PC-9 (cell line): ENCODE data around the gene SDHC. TPM values are rescaled to one million over a fixed set of nuclear protein-coding genes. Genes with fewer than 3 reads are reported as not detected.
"Not testable (repeated sequence)": the region's sequence is repeated elsewhere in the genome, so short reads cannot be mapped to it uniquely, and the experiment has no call there.

Experiments used
- BruUV-seq: library from RNA; stranded (reverse); fragments of 400-500 nt; replicated peaks from 2 replicates; lab custom pipeline; 2021; lab: Mats Ljungman, UMichigan
- CTCF ChIA-PET: fragments of 300-600 bp; sonication (Branson Sonifier 250); formaldehyde crosslinking; loops from one replicate; lab custom pipeline; 2022; ENCODE audit warnings: antibody characterized with exemption; lab: Charles Lee
- POLR2A ChIA-PET: fragments of 300-600 bp; sonication (Branson Sonifier 250); formaldehyde crosslinking; loops from one replicate; lab custom pipeline; 2022; ENCODE audit warnings: antibody characterized with exemption; ENCODE audit not compliant: unreplicated experiment; lab: Charles Lee
- DNase-seq, 2 experiments: peaks; one replicate each; pipeline versions ENCODE4 v3.0.0 to v3.0.0-alpha.2; 2015 to 2022; ENCODE audit warnings: mixed read lengths in 1 of 2
- H2AFZ ChIP-seq: fragments of 200-600 bp; sonication (generic); 2 replicates; pipeline ENCODE4 v1.8.1; 2017; ENCODE audit warnings: antibody characterized with exemption
- H3F3A ChIP-seq: fragments of 200-600 bp; sonication (generic); 2 replicates; pipeline ENCODE4 v1.8.1; 2017; ENCODE audit warnings: antibody characterized with exemption, mild to moderate bottlenecking, low read depth; ENCODE audit not compliant: insufficient read depth
- H3K27ac ChIP-seq: fragments of 200-600 bp; sonication (generic); 2 replicates; pipeline ENCODE4 v1.6.1; 2016; ENCODE audit warnings: mixed run types
- H3K27me3 ChIP-seq: fragments of 200-600 bp; sonication (generic); 2 replicates; pipeline ENCODE4 v1.6.1; 2016; ENCODE audit warnings: low read depth, mixed run types; ENCODE audit not compliant: insufficient read depth
- H3K36me3 ChIP-seq: fragments of 200-600 bp; sonication (generic); 2 replicates; pipeline ENCODE4 v1.6.1; 2016; ENCODE audit warnings: low read depth, mixed run types
- H3K4me1 ChIP-seq: fragments of 200-600 bp; sonication (generic); replicated peaks from 2 replicates; pipeline ENCODE4 v1.6.1; 2016; ENCODE audit warnings: mixed run types; ENCODE audit not compliant: insufficient read depth
- H3K4me2 ChIP-seq: fragments of 200-600 bp; sonication (generic); 2 replicates; pipeline ENCODE4 v1.6.1; 2017; ENCODE audit warnings: mixed run types
- H3K4me3 ChIP-seq: fragments of 200-600 bp; sonication (generic); 2 replicates; pipeline ENCODE4 v1.6.1; 2016; ENCODE audit warnings: mixed run types
- H3K79me2 ChIP-seq: fragments of 200-600 bp; sonication (generic); 2 replicates; pipeline ENCODE4 v1.6.1; 2017; ENCODE audit warnings: low read depth, mixed run types
- H3K9me2 ChIP-seq: fragments of 200-600 bp; sonication (generic); 2 replicates; pipeline ENCODE4 v1.8.1; 2017; ENCODE audit warnings: mild to moderate bottlenecking; ENCODE audit not compliant: insufficient read depth
- H3K9me3 ChIP-seq: fragments of 200-600 bp; sonication (generic); 2 replicates; pipeline ENCODE4 v1.8.1; 2016; ENCODE audit warnings: low read depth; ENCODE audit not compliant: insufficient read depth
- H4K20me1 ChIP-seq: fragments of 200-600 bp; sonication (generic); 2 replicates; pipeline ENCODE4 v1.8.1; 2017; ENCODE audit not compliant: insufficient read depth
- CTCF ChIP-seq: fragments of 200-600 bp; sonication (generic); conservative IDR thresholded peaks from 2 replicates; pipeline ENCODE4 v1.6.1; 2017; ENCODE audit warnings: mixed run types, antibody characterized with exemption, mild to moderate bottlenecking, moderate library complexity
- EZH2 ChIP-seq: fragments of 200-600 bp; sonication (generic); IDR thresholded peaks from 2 replicates; pipeline ENCODE4 v1.8.0; 2017; ENCODE audit warnings: antibody characterized with exemption, low read depth
- intact Hi-C: fragments of 100-400 bp; cut with micrococcal nuclease; formaldehyde crosslinking; loops from one replicate; pipeline ENCODE4 v1.10.0; 2022; ENCODE audit not compliant: unreplicated experiment
- total RNA-seq: library from RNA; stranded (reverse); gene quantifications from 2 replicates; pipeline ENCODE4 v1.2.3, GENCODE V29; 2021

The SDHC gene
- total RNA-seq, 1 experiment from 2014 or later = 215 TPM

- no peaks in the 10 kb centered on the region for H3K9me3 ChIP-seq
- no peak overlapping the region for H2AFZ ChIP-seq
- no TSS peak for BruUV-seq
- TF ChIP-seq CTCF (no peak), EZH2 (no peak)
- H3K36me3 ChIP-seq = no peaks in the 10 kb centered on the region
- H3K27me3 ChIP-seq = no peaks in the 10 kb centered on the region
- H3K4me3 ChIP-seq = no peak overlapping the region
- H3F3A ChIP-seq = no peaks in the 10 kb centered on the region; the same call in 1 of the 2 replicates
- H4K20me1 ChIP-seq = no peaks in the 10 kb centered on the region; the same call in 1 of the 2 replicates
- H3K9me2 ChIP-seq = no peaks in the 10 kb centered on the region
- no peak overlapping the region for H3K4me2 ChIP-seq
- H3K4me1 ChIP-seq = peaks cover 20% of the 10 kb centered on the region
- intact Hi-C loops = loop anchor here (5.0 kb wide), 1 partner anchor 56 kb away; the partner anchor contains the start of gene CFAP126
- no peak for DNase-seq
- H3K79me2 ChIP-seq = peaks cover 19% of the 10 kb centered on the region
- H3K27ac ChIP-seq = no peak overlapping the region
- ChIA-PET CTCF (no interaction called here), POLR2A (no interaction called here)
Observed at GRCh38 chr1:161311595-161312181, 2.5 kb upstream of the SDHC start.

- Histone ChIP-seq H3K4me1 (peaks cover 11% of the 10 kb centered on the region), H3K27ac (peak overlapping the region; percentile 58), H3K9me3 (no peaks in the 10 kb centered on the region), H3K9me2 (no peaks in the 10 kb centered on the region), H3K4me3 (peak overlapping the region; percentile 74), H3F3A (no peaks in the 10 kb centered on the region), H3K36me3 (no peaks in the 10 kb centered on the region), H3K79me2 (peaks cover 19% of the 10 kb centered on the region), H4K20me1 (peaks cover 4% of the 10 kb centered on the region; the same call in 1 of the 2 replicates), H2AFZ (peak overlapping the region; percentile 99), H3K4me2 (peak overlapping the region; percentile 98), H3K27me3 (no peaks in the 10 kb centered on the region)
- no peak for TF ChIP-seq EZH2
- no peak for TF ChIP-seq CTCF
- DNase-seq = no peak
- BruUV-seq = TSS peak; percentile 96
- ChIA-PET CTCF (interaction anchor here (1.3 kb wide), 1 partner anchor 88 kb away, joined by 7 read pairs; the partner anchor contains the start of gene TOMM40L), POLR2A (interaction anchor here (0.5 to 0.6 kb wide), 4 partner anchors 111 to 429 kb away, joined by 3 to 6 read pairs (median 4); partner anchors contain the start of gene USF1)
- intact Hi-C loops = loop anchor here (5.0 kb wide), 1 partner anchor 54 kb away; the partner anchor contains the start of gene CFAP126
Observed at GRCh38 chr1:161313554-161314200, 504 bp upstream of the SDHC start.

GRCh38 chr1:161315841-161316674 is 1.9 kb downstream of the SDHC start:
- Histone ChIP-seq H3K4me1 (peaks cover 11% of the 10 kb centered on the region), H3K79me2 (peaks cover 19% of the 10 kb centered on the region)
- BruUV-seq, CTCF ChIA-PET, H3K4me2 ChIP-seq, H3F3A ChIP-seq, H3K9me3 ChIP-seq, intact Hi-C loops, H4K20me1 ChIP-seq, H3K27ac ChIP-seq, H2AFZ ChIP-seq, POLR2A ChIA-PET, H3K9me2 ChIP-seq, H3K4me3 ChIP-seq, H3K36me3 ChIP-seq, DNase-seq, H3K27me3 ChIP-seq: not testable (repeated sequence)
